ELF-1 (cell line): ENCODE results near the gene SDHAF2.
"Not testable (repeated sequence)": the region's sequence is repeated elsewhere in the genome, so short reads cannot be mapped to it uniquely, and the experiment has no call there.

ENCODE experiments used
- DNase-seq: peaks from one replicate; pipeline ENCODE4 v3.0.0-alpha.2; 2016; ENCODE audit warnings: low read depth, low spot score

SDHAF2 gene

DNA sequence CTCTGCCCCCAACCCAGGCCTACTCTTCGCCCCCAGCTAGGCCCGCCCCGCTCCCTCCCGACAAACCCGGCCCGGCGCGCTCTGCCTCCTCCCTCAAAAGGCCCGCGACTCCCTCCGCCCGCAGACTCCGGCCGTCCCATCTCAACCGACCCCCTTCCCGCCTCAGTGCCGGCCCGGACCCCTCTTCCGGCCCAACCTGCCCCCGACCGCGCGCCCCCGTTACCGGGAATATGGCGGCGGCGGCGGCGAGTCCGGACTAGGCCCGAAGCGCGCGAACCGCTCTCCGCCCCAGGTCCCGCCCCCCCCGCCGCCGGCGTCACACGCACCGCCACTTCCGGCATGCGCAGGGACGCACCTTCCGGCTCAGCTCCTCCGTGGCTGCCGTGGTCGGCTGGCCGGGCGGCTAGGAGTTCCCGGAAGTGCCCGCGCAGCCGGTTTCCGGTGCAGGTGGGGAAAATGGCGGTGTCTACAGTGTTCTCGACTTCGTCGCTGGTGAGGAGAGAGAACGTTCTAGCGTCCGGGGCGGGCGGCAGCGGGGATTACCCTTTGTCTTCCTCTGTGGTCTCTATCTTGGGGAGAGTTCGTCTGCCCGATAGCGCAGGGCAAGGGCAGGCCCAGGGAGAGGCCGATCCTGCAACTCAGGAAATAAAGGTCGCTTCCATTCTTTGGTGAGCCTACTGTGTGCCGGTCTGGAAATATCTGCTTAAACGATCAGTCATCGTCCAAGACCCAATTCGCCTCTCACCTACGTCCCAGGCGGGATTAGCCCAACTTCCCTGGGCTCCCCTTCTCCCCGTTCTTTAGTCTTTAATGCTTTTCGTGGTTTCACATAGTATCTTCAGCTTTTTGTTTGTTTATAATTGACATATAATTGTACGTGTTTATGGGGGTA lies at the start of gene SDHAF2, which contains the start of gene CPSF7:
TSS of gene SDHAF2 (plus strand) at position 434 of the 892 bp plus-strand sequence. CDS start at position 457, 23 bp downstream.
TSS of gene CPSF7 (minus strand) at position 285 of the 892 bp plus-strand sequence. CDS start 740 bp downstream, outside the sequence.
- peak; percentile 96 for DNase-seq

DNA sequence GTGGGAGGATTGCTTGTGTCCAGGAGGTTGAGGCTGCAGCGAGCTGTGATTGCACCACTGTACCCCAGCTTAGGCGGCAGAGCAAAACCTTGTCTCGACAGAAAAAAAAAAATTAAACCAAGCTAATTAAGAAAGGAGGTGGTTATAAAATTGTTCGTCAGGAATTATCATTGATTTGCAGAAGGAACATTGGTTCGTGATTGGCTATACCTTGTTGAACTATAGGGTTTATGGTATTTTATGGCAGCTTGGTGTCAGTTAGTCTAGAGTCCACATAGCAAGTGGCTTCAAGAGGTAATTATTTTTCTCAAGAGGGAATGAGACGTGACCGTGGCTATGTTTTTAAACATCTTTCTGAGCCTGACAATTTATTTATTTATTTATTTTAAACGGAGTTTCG lies 49.0 kb upstream of the SDHAF2 start:
- no peak for DNase-seq

DNA sequence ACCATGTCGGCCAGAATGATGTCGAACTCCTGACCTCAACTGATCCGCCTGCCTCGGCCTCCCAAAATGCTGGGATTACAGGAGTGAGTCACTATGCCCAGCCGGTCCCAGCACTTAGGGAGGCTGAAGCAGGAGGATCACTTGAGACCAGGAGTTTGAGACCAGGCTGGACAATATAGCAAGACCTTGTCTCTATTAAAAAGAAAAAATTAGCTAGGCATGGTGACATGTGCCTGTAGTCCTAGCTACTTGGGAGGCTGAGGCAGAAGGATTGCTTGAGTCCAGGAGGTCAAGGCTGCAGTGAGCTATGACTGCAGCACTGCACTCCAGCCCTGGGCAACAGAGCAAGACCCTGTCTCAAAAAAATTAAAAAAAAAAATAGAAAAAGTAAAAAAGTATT lies 46.1 kb upstream of the SDHAF2 start:
- DNase-seq: not testable (repeated sequence)

DNA sequence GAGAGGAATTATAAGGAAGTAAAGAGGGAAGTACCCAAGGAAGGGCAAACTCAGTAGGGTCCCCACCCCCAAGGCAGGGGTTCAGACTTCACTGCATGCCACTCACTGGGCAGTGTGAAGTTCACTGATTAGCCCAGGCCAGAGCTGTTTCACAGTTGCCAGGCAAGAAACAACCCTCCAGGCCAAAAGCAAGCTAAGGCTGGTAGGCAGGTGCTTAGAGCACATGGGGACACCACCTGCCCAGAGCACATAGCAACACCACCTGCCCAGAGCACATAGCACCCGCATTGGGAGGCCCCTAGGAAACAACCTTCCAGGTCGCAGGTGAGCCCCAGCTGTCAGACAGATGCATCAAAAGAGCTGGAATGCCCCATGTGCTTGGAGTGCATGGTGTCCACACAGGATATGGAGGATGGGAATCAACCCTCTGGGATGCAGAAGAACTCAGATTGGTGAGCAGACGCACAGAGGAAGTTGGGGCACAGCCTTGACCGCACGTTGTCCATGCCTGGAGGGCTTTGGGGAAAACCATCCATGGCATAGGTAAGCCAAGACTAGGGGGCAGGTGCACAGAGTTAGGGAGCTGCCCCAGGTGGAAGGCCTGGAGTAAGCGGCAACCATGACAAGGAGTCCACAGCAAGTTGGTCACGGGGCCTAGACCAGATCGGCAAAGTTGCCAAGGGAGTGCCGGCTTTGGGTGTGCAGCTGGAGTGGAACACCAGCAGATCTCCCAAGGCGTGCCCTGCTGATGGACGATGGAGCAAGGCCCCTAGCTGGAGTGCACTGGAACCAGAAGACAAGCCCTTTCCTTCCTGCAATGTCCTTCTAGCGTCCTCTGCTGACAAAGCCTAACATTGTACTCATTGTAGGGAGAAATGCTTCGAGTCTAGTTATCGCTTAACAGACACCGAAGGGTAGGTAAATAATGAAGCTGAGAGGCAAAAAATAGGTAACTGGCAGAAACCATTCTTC lies 45.4 kb upstream of the SDHAF2 start:
- DNase-seq: peak; percentile 47

DNA sequence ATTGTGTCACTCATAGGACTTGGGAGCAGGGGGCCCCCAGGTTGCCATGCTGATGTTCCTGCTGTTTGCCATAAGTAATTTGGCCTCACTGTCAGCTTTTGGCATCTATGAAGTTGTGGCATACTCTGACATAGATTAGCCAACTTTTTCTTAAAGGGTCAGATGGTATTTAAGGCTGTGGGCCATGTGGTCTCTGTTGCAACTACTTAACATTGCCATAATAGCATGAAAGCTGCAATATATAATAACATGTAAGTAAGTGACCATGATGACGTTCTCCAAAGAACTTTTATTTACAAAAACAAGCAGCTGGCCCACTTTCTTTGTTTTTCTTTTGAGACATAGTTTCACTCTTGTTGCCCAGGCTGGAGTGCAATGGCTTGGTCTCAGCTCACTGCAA lies 39.8 kb upstream of the SDHAF2 start:
- DNase-seq: no peak

DNA sequence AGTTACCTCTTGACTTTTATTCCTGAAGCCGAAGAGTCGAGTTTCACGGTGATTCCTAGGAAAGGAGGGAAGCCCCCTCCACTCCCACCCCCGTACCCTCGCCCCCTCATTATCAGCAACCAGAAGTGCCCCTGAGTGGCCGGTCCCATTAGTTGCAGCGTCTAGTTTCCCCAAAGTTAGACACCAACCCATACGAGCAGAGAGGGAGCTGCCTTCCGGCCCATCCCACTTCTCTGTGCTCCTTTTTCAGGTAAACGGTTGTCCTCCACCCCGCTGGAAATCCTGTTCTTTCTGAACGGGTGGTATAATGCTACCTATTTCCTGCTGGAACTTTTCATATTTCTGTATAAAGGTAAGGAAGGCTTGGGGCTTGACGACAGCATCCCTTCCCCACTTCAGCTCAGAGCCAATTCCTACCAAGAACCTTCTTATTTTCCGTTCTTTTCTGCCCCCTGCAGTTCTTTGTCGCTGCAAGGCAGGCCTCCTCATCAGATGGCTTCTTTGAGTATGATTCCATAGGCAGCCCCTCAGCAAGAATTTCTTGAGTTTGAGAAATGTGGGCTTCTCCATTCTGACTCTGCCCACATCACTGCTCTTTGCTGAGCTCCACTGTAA lies 36.8 kb upstream of the SDHAF2 start:
- peak; percentile 20 for DNase-seq

DNA sequence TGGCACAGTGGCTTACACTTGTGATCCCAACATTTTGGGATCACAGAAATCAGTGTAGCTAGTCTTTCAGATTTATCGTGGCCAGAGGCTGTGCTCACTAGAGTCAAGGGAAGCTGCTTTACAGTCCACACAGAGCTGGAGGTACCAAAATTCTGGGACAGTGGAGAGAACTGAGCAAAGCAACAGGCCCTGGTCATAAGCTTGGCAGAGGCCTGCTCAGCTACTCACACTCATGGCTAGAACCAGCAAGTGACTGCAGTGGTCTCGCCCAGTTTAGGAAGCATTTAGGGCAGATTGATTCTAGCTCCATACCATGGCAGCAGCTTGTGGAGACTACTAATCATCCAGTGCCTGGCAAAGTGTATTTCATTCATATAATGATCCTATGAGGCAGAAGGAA lies 28.8 kb upstream of the SDHAF2 start:
- no peak for DNase-seq

DNA sequence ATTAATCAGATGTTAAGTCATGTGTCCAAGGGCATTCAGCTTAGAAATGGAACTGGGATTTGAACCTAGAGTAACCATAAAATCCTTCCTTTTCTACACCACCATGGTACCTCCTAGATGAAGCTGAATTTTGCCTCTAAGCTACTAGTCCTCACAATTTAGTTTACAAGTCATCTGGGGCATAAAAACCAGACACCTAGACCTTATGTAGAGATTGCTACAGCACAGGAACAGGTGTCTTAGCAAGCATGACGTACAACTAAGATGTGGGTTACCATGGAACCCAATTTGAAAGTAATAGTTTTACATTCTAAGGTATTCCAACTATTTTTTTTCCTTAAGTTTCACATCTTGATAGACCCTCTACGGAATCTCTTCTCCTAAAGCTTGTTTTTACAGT lies 28.4 kb upstream of the SDHAF2 start:
- no peak for DNase-seq

DNA sequence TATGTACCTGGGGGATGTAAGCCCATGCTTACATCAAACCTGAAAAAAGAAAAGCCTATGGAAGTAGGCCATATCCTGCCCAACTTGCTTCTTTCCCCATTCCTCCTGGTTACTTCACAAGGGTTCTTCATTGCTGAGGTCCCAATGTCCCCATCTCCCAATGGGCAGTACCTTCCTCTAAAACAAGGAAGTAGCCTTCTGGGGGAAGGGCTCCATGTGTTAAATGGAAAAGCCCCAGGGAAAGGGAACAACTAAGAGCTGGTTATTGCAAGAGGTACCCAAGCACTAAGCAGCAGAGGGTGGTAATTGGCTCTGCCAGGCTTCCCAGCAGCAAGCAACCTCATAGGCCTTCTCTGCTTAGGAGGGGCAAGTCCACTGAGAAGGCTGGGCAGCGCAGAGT lies 26.3 kb upstream of the SDHAF2 start:
- no peak for DNase-seq

DNA sequence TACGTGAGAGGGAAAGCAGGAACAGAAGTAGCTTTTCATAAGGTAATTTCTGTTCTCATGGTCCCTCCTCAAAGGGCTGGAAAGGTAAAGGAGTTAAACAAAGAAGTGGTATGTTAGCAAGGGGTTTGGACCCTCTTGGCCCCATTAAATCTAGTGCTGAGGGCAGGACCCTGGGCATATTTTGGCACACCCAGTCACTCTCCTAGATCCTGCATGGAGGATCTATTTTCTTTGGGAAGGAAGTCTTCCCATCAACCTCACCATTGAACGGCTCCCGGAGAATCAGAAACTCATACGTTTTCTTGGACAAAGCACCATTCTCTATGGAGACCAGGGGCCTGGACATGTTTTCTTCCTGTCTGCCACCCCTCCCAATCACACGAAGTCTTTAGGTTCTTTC lies 25.8 kb upstream of the SDHAF2 start:
- no peak for DNase-seq

DNA sequence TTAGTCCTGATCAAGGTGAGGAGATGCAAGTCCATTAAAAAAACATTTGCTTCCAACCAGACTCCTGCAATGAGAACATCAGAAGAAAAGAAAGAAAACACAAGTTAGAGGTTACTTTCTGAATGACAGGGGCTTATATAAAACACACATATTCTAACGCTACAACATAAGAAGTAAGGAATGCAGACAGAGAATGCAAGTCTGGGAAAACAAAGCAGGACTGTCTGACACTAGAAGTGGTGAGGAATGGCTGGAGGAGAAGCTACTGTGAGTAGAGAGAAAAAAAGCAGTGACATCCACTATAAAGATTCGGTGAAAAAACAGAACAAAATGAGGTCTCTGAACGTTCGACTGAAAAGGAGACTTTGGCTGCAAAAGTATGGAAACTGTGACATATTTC lies 25.3 kb upstream of the SDHAF2 start:
- no peak for DNase-seq

DNA sequence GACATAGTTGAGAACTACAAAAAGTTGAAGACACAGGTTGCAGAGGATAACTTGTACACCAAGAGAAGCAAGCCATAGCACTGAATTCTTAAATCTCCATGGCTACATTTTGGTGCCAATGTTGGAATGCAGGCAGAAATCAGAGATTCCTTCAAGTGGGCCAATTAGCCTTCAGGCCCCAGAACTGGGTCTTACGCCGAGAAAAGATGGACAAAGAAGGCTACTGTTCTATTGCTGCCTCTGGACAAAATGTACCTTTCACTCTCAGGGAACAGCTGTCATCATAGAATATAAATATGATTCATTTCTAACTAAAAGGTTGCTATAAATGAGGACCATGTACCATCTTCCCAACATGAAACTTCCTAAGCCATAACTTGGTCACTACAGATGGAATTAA lies 23.9 kb upstream of the SDHAF2 start:
- DNase-seq: no peak

DNA sequence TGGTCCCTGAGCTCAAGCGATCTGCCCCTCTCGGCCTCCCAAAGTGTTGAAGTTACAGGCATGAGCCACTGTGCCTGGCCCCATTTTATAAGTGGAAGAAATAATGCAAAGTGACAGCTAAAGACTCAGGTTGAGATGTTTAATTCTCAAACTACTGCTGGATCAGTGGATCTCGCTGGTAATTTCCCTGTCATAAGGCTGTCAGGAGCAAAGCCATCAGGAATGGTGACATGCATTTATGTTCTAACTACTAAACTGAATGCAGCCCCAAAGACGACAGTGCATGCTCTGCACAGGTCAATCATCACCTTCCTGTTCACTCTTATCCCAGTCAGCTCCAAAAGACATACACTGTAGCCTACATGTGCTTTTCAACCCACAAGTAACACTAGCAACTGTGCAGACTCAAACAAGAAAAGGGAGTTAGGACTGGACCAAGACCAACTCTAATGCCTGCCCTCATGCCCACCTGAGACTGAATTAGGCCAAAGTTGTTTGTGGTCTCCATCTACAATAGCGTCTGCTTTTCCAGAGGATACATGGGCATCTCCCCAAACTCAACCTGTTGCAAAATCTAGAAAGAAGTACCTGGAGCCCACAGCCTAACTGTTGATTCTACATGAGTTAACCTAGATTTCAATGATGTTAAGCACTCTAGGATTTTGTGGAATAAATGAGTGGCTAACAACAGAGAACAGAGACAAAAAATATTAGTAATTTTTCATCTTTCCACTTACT lies 22.8 kb upstream of the SDHAF2 start:
- no peak for DNase-seq

DNA sequence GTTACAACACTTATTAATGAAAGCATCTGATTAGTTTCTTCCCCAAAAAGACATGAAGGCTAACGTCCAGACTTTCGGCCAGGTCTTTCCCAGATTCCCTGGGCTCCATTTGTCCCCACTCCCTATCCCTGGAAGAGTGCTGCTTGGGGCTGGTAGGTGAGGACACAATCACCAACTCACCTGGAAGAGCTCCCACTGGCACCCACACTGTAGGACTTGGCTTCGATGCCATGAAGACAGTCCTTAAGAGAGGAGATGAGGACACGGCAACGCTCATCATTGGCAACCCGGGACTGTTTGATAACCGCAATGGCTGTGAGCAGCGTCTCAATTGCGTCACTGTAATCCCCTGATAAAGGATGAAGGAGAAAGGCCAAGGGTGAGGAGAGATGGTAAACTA lies 18.3 kb upstream of the SDHAF2 start:
- DNase-seq: no peak

DNA sequence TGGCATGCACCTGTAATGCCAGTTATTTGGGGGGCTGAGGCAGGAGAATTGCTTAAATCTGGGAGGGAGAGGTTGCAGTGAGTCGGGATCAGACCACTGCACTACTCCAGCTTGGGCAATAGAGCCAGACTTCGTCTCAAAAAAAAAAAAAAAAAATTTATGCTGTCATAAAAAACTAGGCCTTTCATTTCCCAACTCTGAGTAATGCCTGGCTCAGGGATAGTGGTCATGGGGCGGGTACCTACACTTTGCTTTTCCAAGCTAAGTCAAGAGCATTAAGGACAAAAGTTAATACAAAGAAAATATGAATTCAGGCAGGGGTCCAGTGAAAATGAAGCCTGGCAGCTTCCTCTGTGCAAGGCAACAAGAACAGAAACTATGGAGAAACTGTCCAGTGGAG lies 16.4 kb upstream of the SDHAF2 start:
- no peak for DNase-seq

DNA sequence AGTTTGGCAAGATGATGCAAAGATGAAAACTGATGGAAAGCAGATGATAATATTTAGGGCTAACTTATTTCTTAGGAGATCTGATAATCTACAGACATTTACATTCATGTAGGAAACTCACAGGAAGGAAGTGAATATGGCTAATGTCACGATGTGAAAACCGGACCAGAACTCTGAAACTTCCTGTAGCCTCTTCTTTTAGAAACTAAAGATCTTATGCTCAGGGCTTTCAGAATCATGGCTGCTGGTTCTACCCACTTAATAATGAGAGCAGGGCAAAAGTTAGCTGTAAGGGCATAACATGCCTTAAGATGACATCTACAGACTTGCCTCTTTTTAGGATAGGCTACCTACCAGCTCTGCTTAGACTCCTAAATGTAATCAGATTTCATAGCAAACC lies 15.4 kb upstream of the SDHAF2 start:
- DNase-seq: no peak

DNA sequence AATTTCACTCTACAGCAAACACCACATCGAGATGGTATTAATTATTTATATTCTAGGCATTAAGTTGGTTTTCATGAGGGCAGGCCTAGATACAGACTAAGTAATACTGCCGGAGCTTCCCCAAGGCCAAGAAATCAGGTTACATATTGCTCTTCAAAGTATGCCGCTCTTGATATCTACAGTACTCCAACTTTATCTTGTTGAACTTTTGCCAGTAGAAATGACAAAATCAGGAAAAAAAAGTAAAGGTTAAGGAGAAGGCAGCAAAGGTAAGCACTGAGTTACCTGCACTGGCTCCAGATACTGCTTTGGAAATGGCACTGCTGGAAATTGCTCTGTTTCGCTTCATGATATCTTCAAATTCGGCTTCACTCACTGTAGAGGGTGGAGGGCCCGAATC lies 14.5 kb upstream of the SDHAF2 start:
- no peak for DNase-seq

DNA sequence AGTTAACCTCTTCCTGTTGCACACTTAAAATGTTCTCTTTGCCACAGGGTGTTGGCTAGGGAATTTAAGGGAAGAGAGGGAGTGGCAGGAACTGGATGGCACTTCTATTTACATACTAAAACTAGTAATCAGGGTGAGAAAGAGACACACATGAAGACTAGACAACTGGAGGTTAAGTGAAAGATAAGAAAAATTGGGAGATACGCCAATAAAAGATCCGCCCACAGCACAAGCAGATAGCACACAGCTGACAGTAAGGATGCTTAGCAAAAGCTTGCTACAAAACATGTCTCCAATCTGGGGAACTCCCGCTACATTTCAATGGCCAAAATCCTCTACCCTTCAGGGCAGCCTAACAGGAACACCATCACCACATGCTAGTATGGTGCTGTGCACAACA lies 13.0 kb upstream of the SDHAF2 start:
- no peak for DNase-seq

DNA sequence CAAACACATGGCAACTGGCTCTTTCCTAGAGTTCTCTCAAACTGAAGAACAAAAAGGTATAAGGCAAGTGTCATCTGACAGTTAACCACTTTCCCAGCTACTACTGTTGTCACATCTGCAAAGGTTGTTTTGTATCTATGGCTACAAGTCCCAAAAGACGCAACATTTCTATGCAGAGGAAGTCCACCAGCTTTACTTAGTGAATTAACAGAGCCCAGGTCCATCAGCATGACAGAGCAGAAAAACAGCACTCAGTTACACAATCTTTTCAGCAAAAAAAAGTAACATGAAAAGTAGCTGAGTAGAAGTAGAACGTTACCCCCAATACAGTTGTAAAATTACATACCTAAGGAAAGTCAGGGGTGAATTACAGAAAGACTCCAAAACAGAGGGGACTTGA lies 12.3 kb upstream of the SDHAF2 start:
- no peak for DNase-seq

DNA sequence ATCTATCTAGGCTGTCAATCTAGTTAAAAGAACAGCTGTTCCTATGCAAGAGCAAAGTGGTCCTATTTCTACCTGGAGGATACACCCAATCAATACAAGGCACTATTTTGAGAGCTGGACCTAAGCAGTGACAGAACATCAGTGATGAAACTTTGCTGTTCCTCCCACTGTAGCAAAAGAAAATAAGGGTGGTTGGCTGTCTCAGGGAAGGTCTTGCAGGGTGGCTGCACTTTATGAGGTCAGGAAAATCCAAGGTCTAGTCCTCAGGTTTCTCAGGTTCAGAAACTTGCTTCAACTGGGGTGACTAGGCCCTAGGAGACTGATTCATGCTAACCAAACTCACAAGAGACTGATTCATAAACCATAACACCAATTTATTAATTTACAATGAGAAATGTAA lies 11.8 kb upstream of the SDHAF2 start:
- DNase-seq: no peak

DNA sequence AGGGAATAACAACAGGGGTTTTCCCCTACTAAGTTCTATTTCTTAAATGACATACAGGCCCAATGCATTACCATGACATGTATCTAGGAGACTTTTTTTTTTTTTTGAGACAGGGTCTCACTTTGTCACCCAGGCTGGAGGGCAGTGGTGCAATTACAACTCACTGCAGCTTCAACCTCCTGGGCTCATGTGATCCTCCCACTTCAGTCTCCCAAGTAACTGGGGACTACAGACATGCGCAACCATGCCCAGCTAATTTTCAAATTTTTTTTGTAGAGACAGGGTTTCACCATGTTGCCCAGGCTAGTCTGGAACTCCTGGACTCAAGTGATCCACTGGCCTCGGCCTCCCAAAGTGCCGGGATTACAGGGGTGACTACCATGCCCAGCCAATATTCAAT lies 7.7 kb upstream of the SDHAF2 start:
- DNase-seq: no peak
